Stimulated activated CD8-positive, alpha-beta memory T cell treated with anti-CD3 and anti-CD28 coated beads, Interleukin-2, amount 100 ng/mL, for 1 hour (primary cell): Measurements from ENCODE around the gene TMEM167B.
"Not testable (repeated sequence)": the region's sequence is repeated elsewhere in the genome, so short reads cannot be mapped to it uniquely, and the experiment has no call there.

Source experiments
- DNase-seq, 2 donors: peaks; one replicate each; pipeline ENCODE4 v3.0.0-alpha.2; 2020; ENCODE audit warnings: low read depth in 2 of 2

Gene TMEM167B

DNA sequence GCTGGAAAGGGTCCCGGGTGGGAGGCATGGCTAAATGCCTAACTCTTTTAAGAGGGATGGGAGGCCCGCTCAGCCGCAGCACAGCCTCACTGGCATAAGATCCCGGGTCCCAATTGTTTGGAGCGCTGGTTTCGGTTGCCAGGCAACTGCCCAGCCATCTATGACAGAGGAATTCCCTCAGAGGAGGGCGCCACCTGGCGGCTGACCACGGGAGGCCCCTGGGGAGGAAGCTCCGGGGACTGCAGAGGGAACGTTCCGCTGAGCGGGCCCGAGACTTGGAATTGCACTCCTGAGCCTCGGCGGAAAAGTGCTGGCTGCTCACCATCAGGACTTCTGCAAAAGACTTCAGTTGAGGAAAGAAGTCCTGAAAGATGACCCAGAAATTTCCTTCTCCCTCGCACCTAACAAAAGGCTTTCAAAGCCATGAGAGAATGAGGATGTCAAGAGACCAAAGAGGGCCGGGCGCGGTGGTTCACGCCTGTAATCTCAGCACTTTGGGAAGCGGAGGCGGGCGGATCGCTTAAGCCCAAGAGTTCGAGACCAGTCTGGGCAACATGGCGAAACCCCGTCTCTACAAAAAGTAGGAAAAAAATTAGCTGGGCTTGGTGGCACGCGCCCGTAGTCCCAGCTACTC is 22.2 kb downstream of the TMEM167B start:
- peak; percentile 79 to 83 for DNase-seq

- peak; percentile 60 to 76 for DNase-seq
These were observed 23.2 kb downstream of the TMEM167B start, which contains the start of gene ELAPOR1 for GRCh38 chr1:109113590-109114341. TSS of gene ELAPOR1 (plus strand) at chr1:109114115. CDS start at chr1:109114184, 69 bp downstream.

GRCh38 chr1:109114342-109114674 is 23.7 kb downstream of the TMEM167B start:
- no peak for DNase-seq

- no peak for DNase-seq
These were observed 25.1 kb downstream of the TMEM167B start for GRCh38 chr1:109115685-109116084.

DNA sequence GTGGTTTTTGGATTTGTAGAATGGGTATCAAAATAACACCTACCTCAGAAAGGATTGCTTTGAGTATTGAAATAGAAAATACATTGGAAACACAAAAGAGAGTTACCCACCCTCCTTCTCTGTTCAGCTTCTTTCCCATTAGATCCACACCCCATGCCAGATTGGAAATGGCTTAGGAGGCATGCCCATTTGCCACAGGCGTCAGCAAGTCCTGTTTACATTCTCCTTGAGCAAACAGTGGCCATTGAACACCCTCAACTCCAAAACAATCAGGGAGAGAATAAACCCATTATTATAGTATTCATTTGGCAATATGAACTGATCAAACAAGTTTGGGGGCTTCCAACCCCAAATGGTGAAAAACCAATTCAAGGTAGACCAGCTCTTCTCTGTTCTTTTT is 25.7 kb downstream of the TMEM167B start:
- no peak for DNase-seq

DNA sequence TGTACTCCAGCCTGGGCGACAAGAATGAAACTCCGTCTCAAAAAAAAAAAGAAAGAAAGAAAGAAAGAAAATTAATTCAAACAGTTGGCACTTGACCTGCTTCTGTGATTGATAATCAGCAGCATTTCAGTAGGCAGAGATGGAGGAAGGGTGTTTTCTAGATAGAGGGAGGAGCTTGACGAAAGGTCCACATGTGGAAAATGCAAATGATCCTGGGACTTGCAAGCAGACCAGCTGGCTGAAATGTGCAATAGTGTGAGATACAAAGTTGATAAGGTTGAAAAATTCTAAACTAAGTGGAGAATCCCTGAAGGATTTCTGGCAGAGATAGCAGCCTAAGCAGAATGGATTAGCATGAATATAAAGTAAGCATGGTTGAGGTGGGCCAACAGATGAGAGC is 27.5 kb downstream of the TMEM167B start:
- DNase-seq = no peak

GRCh38 chr1:109120356-109120755 is 29.8 kb downstream of the TMEM167B start:
- DNase-seq = no peak

GRCh38 chr1:109131059-109131458 is 40.5 kb downstream of the TMEM167B start:
- no peak for DNase-seq

DNA sequence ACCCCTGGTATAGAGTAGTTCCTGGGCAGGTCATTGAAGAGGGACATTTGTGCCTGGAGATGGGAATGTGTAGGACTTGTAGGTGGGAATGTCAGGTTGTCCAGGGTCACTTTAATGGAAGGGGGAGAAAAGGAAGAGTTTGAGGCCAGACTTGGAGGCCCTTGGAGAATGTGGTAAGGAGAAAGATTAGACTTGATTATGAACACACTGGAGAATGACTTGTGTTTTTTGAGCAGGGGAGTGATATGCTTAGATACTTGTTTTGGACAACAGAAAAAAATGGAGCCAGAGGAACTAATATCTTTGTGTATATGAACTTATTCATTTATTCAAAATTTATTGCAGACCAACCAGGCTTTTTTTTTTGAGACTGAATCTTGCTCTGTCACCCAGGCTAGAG is 41.2 kb downstream of the TMEM167B start:
- no peak for DNase-seq

- no peak for DNase-seq
These were observed 42.6 kb downstream of the TMEM167B start for GRCh38 chr1:109133002-109133706.

- DNase-seq = no peak
These were observed 43.3 kb downstream of the TMEM167B start for GRCh38 chr1:109133815-109134214.

DNA sequence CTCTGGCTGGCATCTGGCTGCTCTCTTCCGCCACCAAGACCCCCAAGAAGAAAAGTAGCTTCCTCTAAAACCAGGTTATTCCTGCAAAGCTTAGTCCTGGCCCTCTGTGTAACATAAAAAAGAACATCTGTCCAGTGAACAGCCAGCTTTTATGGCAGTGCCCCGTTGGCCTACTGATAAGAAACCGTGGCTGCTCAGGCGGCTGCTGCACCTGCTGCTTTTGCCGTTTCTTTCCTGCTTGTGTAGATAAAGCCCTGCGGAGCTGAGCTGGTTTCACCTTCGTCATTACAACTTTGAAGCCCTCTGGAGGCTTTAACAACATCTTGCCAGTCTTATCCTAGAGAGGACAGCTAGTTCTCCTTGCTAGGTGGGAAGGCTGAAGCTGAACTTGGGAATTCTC is 43.9 kb downstream of the TMEM167B start:
- DNase-seq = no peak

GRCh38 chr1:109135940-109136339 is 45.4 kb downstream of the TMEM167B start:
- DNase-seq = no peak

GRCh38 chr1:109136766-109137165 is 46.2 kb downstream of the TMEM167B start:
- DNase-seq = no peak

GRCh38 chr1:109137958-109138357 is 47.4 kb downstream of the TMEM167B start:
- DNase-seq = no peak

- no peak for DNase-seq
These were observed 47.8 kb downstream of the TMEM167B start for GRCh38 chr1:109138358-109138757.

DNA sequence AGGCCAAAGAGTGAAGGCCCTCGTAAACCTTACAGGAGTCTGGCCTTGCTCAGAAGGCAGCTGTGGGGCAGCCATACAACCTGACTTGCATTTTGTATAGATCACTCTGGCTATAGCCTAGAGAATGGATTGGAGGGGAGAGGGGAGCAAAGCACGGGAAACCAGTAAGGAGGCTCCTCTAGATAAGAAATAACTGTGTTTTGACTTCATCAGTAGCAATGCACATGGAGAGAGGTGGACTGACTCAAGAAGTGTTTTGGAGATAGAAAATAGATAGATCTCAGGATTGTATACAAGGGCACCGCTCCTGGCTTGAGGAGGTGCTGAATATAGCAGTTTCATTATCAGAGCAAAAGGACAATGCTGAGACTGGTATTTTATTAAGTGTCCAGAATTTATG is 49.8 kb downstream of the TMEM167B start:
- DNase-seq = no peak

- no peak for DNase-seq
These were observed 51.7 kb downstream of the TMEM167B start for GRCh38 chr1:109142260-109142659.

GRCh38 chr1:109142725-109143124 is 52.2 kb downstream of the TMEM167B start:
- not testable (repeated sequence) for DNase-seq
